GM21737 (cell line): ENCODE results near the gene PRPS1.
"Not testable (repeated sequence)": the region's sequence is repeated elsewhere in the genome, so short reads cannot be mapped to it uniquely, and the experiment has no call there.

Experiments
- ATAC-seq: cut with Tn5 transposase; IDR thresholded peaks from one replicate; pipeline ENCODE4 v1.9.1; 2021; ENCODE audit warnings: mild to moderate bottlenecking, moderate library complexity; ENCODE audit not compliant: unreplicated experiment

Gene PRPS1

DNA sequence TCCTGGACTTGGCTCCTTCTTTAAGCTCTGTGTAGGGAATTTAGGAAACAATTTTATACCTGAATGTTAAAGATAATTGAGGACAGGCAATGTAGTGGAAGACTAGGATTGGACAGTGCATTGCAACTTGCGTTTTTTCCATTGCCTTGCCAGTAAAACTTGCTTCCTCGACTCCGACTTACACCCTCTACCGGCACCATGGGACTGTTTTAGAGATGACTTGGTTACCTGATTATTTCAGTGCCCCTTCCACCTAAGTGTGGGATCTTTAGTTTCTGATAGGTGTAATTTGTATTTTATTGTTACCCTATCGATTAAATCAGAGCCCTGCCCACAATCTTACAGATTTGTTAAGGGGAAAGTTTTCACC lies 1.2 kb downstream of the PRPS1 start:
- no peak for ATAC-seq

DNA sequence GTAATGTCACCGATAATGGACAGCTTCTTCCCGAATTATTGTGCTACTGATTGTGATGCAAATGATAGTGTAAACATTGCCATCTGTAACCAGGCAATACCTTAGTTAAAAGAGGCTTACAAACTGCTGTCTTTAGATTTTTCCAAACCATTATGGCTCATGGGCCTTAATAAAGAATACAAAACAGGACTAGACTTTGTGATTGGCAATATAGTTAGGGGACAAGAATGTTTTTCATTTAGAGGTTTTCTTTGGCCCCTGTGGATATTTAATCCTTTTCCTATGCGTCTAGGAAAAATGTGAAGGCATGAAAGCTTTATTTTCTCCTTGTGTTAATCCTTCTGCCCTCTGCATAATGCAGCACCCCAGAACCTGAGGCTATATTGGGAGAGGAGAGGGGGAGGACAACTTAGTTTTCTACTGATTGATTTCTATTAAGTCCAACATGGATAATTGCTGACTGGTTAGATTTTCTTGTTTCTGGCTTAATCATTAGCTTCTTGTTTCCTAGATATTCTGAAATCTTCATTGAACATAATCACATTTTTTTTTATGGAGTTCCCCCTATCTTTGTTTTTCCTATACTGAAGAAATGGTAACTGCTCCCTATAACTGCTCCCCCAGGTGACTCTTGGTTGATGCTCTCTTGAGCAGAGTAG lies 1.9 kb downstream of the PRPS1 start:
- no peak for ATAC-seq

DNA sequence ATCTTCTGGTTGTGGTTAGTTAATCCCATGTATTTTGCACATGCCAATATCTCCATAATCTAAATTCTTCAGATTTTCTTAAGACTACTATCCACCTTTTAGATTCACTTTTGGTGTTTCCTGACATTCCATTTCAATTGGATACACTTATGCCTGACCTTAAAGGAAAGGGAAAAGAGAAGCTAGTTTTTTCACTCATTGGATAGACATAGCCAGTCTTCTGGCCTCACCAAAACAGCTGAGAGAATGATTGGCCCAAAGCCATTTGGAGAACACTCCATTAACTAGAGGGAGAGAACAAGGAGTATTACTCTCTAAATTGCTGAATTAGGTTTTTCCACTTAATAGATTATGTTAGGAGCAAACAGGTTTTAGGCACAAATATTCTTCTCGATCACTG lies 4.0 kb downstream of the PRPS1 start:
- ATAC-seq: no peak

GRCh38 chrX:107646735-107647134 lies 18.4 kb downstream of the PRPS1 start:
- ATAC-seq: no peak

- no peak for ATAC-seq
These were observed 20.0 kb downstream of the PRPS1 start for GRCh38 chrX:107648332-107648731.

GRCh38 chrX:107654566-107654871 lies 26.2 kb downstream of the PRPS1 start:
- ATAC-seq: no peak

GRCh38 chrX:107654872-107655761 lies 26.8 kb downstream of the PRPS1 start:
- peak; percentile 74 for ATAC-seq

DNA sequence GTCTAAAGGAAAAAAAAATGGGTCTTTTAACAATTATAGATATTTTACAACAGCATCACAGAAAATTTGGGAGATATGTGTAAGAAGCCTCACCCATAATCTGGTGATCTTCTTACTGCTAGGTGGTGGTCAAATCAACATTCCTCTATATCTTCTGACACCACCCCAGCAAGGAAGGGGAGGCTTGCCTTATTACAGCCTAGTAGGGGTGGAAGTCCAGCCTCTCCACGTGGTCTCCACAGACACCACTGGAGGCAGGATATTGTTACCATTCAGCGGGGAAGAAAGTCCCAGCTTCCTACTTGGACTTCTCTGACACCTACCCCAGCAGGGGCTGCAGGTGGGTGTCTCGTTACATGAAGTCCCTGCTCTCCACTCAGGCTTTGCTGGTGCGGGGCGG lies 28.7 kb downstream of the PRPS1 start:
- ATAC-seq: no peak

DNA sequence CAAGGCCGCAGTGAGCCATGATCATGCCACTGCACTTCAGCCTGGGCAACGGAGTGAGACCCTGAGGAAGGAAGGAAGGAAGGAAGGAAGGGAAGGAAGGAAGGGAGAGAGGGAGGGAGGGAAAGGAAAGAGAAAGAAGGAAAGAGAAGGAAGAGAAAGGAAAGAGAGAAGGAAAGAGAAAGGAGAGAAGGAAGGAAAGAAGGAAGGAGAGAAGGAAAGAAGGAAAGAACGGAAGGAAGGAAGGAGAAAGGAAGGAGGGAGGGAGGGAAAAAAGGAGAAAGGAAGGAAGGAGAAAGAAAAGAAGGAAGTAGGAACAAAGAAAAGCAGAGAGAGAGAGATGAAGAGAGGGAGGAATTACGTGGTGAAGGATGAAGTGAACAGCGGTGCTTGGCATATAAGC lies 30.4 kb downstream of the PRPS1 start:
- no peak for ATAC-seq

GRCh38 chrX:107659286-107659685 lies 31.0 kb downstream of the PRPS1 start:
- ATAC-seq: no peak

- no peak for ATAC-seq
These were observed 31.5 kb downstream of the PRPS1 start for GRCh38 chrX:107659768-107660167.

GRCh38 chrX:107662145-107662544 lies 33.8 kb downstream of the PRPS1 start:
- ATAC-seq: no peak

DNA sequence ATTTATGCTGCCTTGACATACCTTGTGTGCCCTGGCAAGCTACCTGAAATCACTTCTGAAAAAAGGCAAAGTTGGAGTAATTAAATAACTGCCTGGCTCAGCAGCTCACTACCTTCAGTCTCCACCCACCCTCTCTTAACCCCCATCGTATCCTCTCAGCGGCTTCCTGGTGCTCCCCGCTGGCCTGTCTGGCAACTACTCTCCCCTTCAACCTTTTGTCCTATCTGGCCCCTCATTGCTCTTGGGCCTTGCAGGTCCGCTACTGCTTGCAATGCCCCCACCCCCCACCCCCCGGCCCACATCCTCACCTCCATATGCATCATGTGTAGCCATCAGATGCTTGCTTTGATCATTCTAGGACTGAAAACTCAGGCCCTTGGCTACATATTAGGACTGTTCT lies 34.5 kb downstream of the PRPS1 start:
- no peak for ATAC-seq

GRCh38 chrX:107666931-107667330 lies 38.6 kb downstream of the PRPS1 start:
- no peak for ATAC-seq

GRCh38 chrX:107667426-107667825 lies 39.1 kb downstream of the PRPS1 start:
- ATAC-seq: no peak

GRCh38 chrX:107668710-107669109 lies 40.4 kb downstream of the PRPS1 start:
- not testable (repeated sequence) for ATAC-seq

- ATAC-seq: no peak
These were observed 41.0 kb downstream of the PRPS1 start for GRCh38 chrX:107669261-107669660.

DNA sequence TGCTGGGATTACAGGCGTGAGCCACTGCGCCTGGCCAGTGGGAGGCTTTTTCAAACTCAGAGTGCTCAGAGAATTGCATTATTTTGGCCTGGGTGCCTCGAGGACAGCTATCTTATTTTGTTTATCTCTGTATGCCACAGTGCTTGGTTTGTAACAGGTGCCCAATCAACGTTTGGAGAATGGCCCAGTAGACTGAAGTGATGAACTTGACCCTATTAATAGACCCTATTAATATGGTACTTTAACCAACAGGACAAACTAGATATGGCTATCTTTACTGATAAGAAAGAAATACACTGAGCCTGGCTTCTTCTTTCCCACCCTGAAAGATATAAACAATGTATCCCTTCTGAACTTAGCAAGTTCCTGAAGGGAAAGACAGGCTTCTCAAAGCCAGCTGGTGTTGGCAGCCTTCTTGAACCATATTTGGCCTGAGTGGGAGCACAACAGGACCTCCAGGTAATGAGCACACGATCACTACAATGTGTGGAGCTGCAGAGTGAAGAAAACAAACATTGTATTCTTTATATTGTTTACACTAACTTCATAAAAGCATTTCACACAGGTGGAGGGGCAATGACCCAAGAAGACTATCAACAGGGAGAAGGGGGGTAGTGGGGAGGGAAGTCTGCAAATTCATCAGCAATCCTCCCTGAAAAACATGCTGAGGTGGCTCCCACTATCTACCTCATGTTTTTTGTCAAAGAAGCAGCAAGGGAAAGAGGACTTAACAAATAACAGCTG lies 41.7 kb downstream of the PRPS1 start:
- no peak for ATAC-seq

GRCh38 chrX:107671256-107671655 lies 42.9 kb downstream of the PRPS1 start:
- ATAC-seq: not testable (repeated sequence)

GRCh38 chrX:107672955-107673378 lies 44.7 kb downstream of the PRPS1 start:
- ATAC-seq: no peak

GRCh38 chrX:107673431-107673830 lies 45.1 kb downstream of the PRPS1 start:
- ATAC-seq: peak; percentile 2
